Hematopoietic multipotent progenitor cell treated with erythropoietin and hydrocortisone succinate and interleukin-3 and kit ligand, for 15 days (in vitro differentiated cells): ENCODE results near the gene PEX5.
"Not testable (repeated sequence)": the region's sequence is repeated elsewhere in the genome, so short reads cannot be mapped to it uniquely, and the experiment has no call there.

Experiments
- DNase-seq: peaks from one replicate; pipeline ENCODE4 v3.0.0-alpha.2; 2015; ENCODE audit warnings: low spot score

The PEX5 gene

GRCh38 chr12:7217475-7218069 is 28.1 kb downstream of the PEX5 start:
- no peak for DNase-seq

DNA sequence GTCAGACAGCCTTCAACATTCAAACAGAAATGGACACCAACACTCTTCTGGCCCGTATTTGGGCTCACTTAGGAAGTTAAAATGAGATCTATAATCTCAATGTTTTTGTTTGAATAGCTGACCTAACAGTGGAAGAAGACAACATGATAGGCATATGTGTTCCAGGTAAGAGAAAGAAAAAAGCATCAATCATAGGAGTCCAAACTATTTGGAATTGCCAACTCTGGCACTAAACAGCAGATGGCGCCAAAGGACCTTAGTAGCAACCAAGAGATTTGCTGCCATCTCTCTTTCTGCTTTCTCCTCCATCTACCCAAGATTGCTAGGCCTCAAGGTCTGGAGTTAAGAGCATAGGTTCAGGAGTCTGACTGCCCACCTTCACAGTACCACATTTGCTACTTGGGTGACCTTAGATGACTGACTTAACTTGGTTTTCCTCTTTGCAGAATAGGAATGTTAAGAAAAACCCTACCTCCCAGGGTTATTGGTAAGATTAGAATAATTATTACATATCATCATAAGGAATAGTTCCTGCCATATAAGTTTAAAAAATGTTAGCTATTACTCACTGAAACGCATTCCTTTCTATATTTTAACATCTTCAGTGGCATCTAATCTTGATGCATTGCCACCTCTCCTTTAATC is 30.2 kb downstream of the PEX5 start:
- peak; percentile 86 for DNase-seq

DNA sequence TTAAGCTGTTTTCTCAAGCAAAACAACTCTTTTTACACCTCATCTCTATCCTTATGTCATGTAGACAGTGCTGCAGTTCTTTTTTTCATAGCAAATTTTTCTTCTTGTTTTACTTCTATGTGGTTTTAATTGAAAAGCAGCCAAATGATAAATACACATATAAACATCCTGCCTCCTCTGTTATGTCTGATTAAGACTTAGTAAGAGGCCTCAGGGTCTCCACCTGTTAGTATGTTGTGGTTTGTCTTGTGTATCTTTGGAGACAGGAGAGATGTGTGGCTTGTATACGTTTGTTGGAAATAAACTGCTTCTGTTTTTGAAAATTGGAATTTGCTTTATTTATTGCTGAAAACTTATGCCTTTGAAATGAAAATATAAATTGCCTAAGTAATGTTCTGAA is 32.0 kb downstream of the PEX5 start:
- DNase-seq: no peak

- no peak for DNase-seq
These were observed 40.3 kb downstream of the PEX5 start for GRCh38 chr12:7229741-7230140.

DNA sequence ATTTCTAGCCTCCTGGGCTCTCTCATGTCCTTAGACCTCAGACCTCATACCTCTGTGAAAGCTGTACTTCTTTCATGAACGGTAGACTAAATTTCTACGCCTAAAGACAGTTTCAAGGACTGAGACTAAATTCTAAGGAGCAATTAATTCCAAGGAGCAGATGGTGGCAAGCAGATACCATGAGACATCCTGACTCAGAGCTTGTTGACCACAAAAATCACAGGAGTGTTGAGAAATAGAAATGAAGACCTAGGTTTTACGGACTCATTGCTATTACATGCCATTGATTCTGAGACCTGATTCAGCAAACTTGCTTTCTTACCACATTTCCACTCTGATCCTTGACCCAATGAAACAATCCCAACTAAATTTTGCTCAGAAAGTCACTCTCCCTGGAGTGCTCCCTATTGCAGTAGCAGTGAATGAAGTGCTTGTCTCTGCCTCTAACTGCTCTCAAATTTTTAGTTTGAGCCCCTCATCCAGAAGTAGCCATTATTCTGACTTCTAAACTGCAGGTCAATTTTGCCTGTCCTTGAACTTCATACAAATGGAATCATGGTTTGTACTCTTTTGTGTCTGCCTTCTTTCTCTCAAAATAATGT is 52.0 kb downstream of the PEX5 start:
- DNase-seq: peak; percentile 50

DNA sequence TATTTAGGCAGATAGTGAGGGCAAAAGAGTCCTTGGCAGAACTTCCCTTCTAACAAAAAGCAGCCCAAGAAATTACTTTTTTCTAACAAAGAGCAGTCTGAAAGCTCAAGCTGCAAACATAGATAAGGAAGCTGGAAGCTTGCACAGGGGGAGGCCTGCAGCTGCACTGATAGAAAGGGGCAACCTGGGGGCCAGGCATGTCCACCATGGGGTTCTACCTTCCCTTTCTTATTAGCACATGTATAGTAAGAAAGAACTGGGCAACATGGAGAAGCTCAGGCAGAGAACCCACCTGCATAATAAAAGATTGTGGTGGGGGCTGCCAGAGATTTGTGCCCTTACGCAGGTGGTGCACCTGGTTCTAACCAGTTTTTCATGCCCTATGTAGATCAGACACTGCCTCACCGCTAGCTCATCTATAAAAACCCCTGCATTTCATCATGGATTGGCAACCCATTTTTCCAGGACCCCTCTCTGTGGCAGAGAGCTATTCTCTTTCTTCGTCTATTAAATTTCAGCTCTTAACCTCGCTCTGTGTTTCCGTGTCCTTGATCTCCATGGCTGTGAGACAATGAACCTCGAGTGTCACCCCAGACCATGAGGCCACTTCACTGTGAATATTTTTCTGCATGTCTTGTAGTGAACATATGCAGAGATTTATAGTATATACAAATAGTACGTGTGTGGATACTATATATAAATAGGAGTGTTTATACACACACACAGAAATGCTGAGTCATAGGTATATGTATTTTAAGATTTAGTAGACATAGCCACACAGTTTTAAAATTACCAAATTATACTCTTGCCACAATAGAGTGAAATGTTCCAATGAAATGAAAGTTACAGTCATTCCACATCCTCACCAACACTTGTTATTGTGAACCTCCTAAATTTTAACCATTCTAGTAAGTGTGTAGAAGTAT is 53.0 kb downstream of the PEX5 start:
- DNase-seq: peak; percentile 68

GRCh38 chr12:7251328-7251996 is 62.0 kb downstream of the PEX5 start:
- DNase-seq: not testable (repeated sequence)

DNA sequence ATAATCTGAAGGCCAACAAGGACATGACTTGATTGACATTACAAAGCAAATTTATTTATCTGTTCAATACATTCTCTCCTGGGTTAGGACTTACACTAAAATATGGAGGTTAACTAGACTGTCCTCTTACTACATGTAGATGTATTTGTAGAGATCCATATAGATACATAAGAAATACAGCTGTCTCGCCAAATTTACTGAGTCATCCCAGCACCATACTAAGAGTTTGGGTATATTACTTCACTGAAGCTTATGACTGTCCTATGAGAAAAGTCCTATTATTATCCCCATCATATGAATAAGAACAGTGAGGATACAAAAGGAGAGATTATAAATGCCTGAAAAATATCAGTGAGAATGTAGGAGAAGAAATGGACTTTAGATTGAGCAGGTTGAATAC is 69.6 kb downstream of the PEX5 start:
- DNase-seq: no peak
